22Rv1 (cell line): ENCODE data around the gene SNAP23.
A peak's percentile ranks its signal among the peaks of the same experiment; 100 is the strongest.

Source experiments
- H3K27ac ChIP-seq: fragments of 450-650 bp; 2 replicates; pipeline ENCODE4 v1.5.1; 2017
- ZFX ChIP-seq: fragments of 450-650 bp; IDR thresholded peaks from 2 replicates; pipeline ENCODE4 v1.6.1; 2017; ENCODE audit warnings: antibody characterized with exemption, borderline replicate concordance
- TF ChIP-seq, protein P1 (sequence below): fragments of 450-650 bp; IDR thresholded peaks from 2 replicates; pipeline ENCODE4 v1.5.1; 2017; ENCODE audit warnings: mild to moderate bottlenecking

Gene SNAP23

GRCh38 chr15:42483677-42484076 is 11.8 kb upstream of the SNAP23 start:
- TF ChIP-seq, protein P1, sequence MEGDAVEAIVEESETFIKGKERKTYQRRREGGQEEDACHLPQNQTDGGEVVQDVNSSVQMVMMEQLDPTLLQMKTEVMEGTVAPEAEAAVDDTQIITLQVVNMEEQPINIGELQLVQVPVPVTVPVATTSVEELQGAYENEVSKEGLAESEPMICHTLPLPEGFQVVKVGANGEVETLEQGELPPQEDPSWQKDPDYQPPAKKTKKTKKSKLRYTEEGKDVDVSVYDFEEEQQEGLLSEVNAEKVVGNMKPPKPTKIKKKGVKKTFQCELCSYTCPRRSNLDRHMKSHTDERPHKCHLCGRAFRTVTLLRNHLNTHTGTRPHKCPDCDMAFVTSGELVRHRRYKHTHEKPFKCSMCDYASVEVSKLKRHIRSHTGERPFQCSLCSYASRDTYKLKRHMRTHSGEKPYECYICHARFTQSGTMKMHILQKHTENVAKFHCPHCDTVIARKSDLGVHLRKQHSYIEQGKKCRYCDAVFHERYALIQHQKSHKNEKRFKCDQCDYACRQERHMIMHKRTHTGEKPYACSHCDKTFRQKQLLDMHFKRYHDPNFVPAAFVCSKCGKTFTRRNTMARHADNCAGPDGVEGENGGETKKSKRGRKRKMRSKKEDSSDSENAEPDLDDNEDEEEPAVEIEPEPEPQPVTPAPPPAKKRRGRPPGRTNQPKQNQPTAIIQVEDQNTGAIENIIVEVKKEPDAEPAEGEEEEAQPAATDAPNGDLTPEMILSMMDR, result no peak
- TF ChIP-seq ZFX, result no peak
- no peak overlapping the region for H3K27ac ChIP-seq

DNA sequence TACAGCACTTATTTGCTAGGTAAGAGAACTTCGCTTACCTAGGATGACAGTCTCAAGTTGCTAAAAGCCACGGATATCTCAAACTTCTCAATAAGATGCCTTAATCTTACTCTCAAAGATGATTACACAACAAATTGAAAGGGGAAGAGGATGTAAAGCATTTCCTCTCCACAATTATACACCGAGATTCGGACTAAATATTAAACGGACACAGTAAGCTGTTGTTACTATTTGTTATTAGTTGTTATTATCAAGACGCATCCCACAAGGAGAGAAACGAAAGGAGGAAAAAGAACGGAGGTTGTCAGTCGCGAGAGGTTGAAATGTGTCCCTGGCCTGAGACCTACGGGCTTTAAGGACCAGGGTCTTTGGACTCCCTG is 5.2 kb upstream of the SNAP23 start:
- TF ChIP-seq, protein P1, result no peak
- no peak for TF ChIP-seq ZFX

GRCh38 chr15:42490671-42491538 is 4.5 kb upstream of the SNAP23 start, which contains the start of gene ZNF106:
ZNF106 (minus strand) TSS chr15:42491141; CDS start chr15:42472289, 18,852 bp downstream.
- TF ChIP-seq, protein P1, result no peak
- TF ChIP-seq ZFX, result no peak
- H3K27ac ChIP-seq, result peak within 1 kb of the TSS; percentile 71

More for the DNA sequence above, 5.2 kb upstream of the SNAP23 start:
- peak overlapping the region; percentile 71 for H3K27ac ChIP-seq

- TF ChIP-seq ZFX, result no peak
- TF ChIP-seq, protein P1, result no peak
- H3K27ac ChIP-seq, result peak overlapping the region; percentile 71
These were observed 3.8 kb upstream of the SNAP23 start for GRCh38 chr15:42491539-42492225.

DNA sequence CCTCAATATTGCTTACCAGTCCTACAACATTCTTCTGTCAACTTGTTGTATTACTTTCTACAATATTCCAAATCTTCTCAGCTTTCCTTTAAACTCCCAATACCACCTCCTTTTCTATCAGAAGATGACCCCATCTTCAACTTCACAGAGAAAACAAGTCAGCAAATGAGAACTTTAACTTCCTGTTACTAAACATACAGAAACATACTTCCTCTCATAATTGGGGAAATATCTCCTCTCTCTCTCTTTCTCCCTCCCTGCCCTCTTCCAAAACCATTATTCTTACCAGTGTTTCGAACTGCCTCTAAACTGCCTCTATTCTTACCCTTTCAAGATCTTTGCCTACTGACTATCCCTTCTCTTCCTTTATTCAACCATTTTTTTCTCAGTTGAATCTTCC is 1.8 kb upstream of the SNAP23 start:
- H3K27ac ChIP-seq, result 0 out of 2 replicates have a peak overlapping the region, but pooled peaks have one; percentile 84

GRCh38 chr15:42494998-42495360 is 455 bp upstream of the SNAP23 start:
- no peak for TF ChIP-seq ZFX
- TF ChIP-seq, protein P1, result no peak
- H3K27ac ChIP-seq, result peak overlapping the region; percentile 84

More for the DNA sequence above, 1.8 kb upstream of the SNAP23 start:
- TF ChIP-seq ZFX, result no peak
- TF ChIP-seq, protein P1, result no peak
